ENCODE data around the gene MYO16.

The MYO16 gene

DNA sequence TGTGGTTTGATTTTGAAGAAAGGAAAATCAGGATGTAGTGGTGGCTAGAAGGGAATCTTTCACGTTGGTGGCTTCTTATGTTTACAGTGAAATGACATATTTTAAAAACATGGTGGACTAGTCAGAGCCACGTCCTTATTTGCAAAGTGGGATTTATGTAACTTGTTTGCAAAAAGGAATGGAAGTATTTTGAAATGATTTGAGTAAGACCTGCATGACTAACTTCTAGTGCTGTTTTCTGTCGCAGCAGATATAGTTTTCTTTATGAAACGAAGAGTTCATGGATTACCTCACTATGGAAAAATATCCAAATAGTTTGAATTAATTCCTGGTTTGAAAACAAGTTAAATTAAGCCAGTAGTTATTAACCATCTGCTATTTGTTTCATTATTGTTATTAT is 476.5 kb downstream of the MYO16 start:
- DNase-seq (ENCODE audit: low read depth), result no peak
- no peak overlapping the region for H3K4me3 ChIP-seq (replicated peaks; ENCODE audit: low read depth, low read length)
- TF ChIP-seq, protein P1, sequence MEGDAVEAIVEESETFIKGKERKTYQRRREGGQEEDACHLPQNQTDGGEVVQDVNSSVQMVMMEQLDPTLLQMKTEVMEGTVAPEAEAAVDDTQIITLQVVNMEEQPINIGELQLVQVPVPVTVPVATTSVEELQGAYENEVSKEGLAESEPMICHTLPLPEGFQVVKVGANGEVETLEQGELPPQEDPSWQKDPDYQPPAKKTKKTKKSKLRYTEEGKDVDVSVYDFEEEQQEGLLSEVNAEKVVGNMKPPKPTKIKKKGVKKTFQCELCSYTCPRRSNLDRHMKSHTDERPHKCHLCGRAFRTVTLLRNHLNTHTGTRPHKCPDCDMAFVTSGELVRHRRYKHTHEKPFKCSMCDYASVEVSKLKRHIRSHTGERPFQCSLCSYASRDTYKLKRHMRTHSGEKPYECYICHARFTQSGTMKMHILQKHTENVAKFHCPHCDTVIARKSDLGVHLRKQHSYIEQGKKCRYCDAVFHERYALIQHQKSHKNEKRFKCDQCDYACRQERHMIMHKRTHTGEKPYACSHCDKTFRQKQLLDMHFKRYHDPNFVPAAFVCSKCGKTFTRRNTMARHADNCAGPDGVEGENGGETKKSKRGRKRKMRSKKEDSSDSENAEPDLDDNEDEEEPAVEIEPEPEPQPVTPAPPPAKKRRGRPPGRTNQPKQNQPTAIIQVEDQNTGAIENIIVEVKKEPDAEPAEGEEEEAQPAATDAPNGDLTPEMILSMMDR (IDR thresholded peaks at IDR 0.05; ENCODE audit: low read length, missing control alignments), result no peak

DNA sequence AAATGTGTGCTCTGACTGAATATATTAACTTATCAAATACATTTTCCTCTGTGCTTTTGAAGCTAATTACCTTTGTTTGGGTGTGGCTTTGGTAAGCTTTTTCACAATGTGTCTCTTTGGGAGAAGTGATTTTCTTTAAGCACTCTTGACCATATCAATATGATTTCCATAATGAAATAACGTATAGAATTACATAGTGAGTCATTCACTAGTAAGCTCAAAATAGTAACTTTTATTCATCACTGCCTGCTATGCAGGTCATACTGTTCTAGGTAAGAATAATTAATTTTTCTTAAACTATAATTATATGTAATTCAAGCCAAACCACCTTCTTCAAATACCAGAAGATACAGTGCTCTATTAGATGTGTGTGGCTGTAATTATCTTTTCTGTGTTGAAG is 480.7 kb downstream of the MYO16 start:
- H3K4me3 ChIP-seq (replicated peaks; ENCODE audit: low read depth, low read length), result no peak overlapping the region
- TF ChIP-seq, protein P1 (IDR thresholded peaks at IDR 0.05; ENCODE audit: low read length, missing control alignments), result no peak
- DNase-seq (ENCODE audit: low read depth), result no peak

DNA sequence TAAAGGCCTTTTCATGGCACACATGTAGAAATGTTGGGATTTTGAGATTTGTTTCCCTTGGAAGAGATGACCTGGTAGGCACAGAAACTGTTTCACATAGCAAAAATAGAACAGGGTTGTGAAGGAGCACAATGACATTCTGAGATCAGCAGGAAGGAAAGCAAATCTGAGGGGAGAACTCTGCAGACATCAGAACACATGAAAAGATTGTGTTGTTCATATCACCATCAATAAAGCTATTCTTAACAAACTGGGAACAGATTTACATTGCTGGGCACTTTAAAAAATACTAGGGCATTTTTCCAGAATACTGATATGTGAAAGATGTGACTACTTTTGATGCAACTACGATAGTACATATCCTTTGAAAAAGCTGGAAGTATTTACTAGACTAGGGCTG is 481.7 kb downstream of the MYO16 start:
- H3K4me3 ChIP-seq (replicated peaks; ENCODE audit: low read depth, low read length), result no peak overlapping the region
- DNase-seq (ENCODE audit: low read depth), result no peak
- TF ChIP-seq, protein P1 (IDR thresholded peaks at IDR 0.05; ENCODE audit: low read length, missing control alignments), result no peak

DNA sequence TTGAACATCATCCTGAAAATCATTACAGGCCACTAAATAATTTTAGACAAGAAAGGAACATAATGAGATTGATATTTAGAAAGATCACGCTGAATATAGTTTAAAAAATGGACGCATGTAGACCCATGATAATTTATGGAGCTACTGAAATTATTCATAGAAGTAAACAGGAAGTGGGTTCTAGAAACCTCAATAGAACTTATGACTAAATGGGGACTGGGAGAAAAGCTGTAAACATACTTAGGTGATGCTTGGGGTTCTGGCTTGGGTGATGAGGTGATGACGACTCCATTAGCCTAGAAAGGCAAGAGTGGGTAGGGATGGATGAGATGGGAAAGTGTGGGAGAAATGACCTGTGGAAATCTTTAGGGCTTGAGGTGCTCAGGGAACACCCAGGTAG is 484.0 kb downstream of the MYO16 start:
- H3K4me3 ChIP-seq (replicated peaks; ENCODE audit: low read depth, low read length), result no peak overlapping the region
- DNase-seq (ENCODE audit: low read depth), result no peak
- TF ChIP-seq, protein P1 (IDR thresholded peaks at IDR 0.05; ENCODE audit: low read length, missing control alignments), result no peak

DNA sequence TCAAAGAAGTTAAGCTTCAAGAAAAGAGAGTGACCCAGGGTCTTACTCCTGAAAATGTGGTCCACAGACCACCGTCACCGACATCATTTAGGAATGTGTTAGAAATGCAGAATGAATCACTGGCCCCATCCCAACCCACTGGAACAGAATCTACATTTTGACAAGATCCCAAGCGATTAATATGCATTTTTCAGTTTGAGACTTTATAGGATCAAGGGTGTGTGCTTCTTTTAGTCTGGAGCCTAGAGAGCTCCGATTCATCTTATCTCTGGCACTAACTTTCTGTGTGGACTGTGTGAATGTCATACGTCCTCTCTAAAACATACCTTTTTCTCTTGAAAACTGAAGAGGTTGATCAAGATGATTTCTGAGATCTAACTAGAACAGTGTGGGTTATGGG is 484.8 kb downstream of the MYO16 start:
- DNase-seq (ENCODE audit: low read depth), result no peak
- TF ChIP-seq, protein P1 (IDR thresholded peaks at IDR 0.05; ENCODE audit: low read length, missing control alignments), result no peak
- no peak overlapping the region for H3K4me3 ChIP-seq (replicated peaks; ENCODE audit: low read depth, low read length)

DNA sequence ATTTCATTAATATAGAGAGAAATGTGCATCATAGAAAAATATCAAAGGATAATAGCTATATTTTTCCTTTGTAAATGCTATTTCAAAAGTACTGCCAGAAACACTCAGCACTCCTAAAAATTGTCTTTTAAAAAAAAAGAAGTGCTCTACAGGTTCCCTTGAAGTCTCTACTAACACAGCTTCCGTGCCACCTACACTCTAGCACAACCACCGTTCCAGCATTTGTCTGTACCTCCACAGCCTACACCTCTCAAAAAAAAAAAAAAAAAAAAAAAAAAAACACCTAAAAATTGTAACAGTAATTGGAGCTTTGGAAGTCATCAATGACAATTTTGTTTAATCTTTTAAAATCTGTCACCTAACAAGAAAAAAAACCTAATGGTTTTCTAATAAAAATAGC is 485.6 kb downstream of the MYO16 start:
- no peak for DNase-seq (ENCODE audit: low read depth)
- TF ChIP-seq, protein P1 (IDR thresholded peaks at IDR 0.05; ENCODE audit: low read length, missing control alignments), result no peak
- H3K4me3 ChIP-seq (replicated peaks; ENCODE audit: low read depth, low read length), result no peak overlapping the region

DNA sequence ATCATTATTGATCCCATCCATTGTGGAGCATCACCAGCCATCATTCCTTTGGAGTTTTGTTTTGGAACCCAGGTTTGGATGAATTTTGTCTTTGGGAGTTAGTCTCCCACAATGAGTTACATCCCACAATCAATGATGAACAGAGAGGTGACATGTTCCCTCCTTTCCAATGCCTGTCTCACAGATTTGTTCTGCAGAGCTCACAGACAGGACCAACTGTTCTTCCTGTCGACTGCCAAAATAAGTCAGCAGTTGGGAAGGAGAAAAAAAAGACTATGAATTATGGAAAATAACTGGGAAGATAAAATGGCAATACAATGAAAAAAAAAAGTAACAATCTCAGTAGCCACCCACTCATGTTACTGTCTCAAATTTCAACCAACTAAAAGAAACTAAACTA is 489.1 kb downstream of the MYO16 start:
- no peak overlapping the region for H3K4me3 ChIP-seq (replicated peaks; ENCODE audit: low read depth, low read length)
- DNase-seq (ENCODE audit: low read depth), result no peak
- TF ChIP-seq, protein P1 (IDR thresholded peaks at IDR 0.05; ENCODE audit: low read length, missing control alignments), result no peak

Measured in fibroblast of pulmonary artery (primary cell).